Spleen (tissue), 11 donors: ENCODE data around the gene ZNF581. TPM values are rescaled to one million over a fixed set of nuclear protein-coding genes. Genes with fewer than 3 reads are reported as not detected.

ENCODE experiments used
- DNase-seq: peaks from one replicate; pipeline ENCODE4 v3.0.0-alpha.2; 2020
- H3K27ac ChIP-seq, 8 donors: fragments of 200-600 bp; sonication (generic) in 7 of 8; 1 replicate in 4 of 8; 2 replicates in 4 of 8; pipeline versions ENCODE4 v1.5.0 to v1.8.0; 2016 to 2021; ENCODE audit warnings: inconsistent platforms in 4 of 8, mild to moderate bottlenecking in 4 of 8, moderate library complexity in 1 of 8
- H3K27me3 ChIP-seq, 7 donors: fragments of 200-600 bp; sonication (generic) in 6 of 7; replicated peaks in 1 of 7; 1 replicate in 4 of 7; 2 replicates in 3 of 7; pipeline versions ENCODE4 v1.5.0 to v1.8.0; 2016 to 2021; ENCODE audit warnings: inconsistent platforms in 3 of 7, mild to moderate bottlenecking in 1 of 7
- H3K36me3 ChIP-seq, 6 donors: fragments of 200-600 bp; sonication (generic) in 5 of 6; 1 replicate in 4 of 6; 2 replicates in 2 of 6; pipeline versions ENCODE4 v1.5.0 to v1.8.0; 2016 to 2021; ENCODE audit warnings: inconsistent platforms in 2 of 6
- H3K4me1 ChIP-seq, 6 donors: fragments of 200-600 bp; sonication (generic) in 5 of 6; 1 replicate in 3 of 6; 2 replicates in 3 of 6; pipeline versions ENCODE4 v1.5.0 to v1.8.0; 2016 to 2021; ENCODE audit warnings: inconsistent platforms in 3 of 6
- H3K4me3 ChIP-seq, 8 donors: fragments of 200-600 bp; sonication (generic) in 7 of 8; 1 replicate in 4 of 8; 2 replicates in 4 of 8; pipeline versions ENCODE4 v1.5.0 to v1.8.0; 2016 to 2021; ENCODE audit warnings: inconsistent platforms in 4 of 8, mild to moderate bottlenecking in 4 of 8, moderate library complexity in 2 of 8
- H3K9me3 ChIP-seq, 8 donors: fragments of 200-600 bp; sonication (generic) in 7 of 8; 1 replicate in 4 of 8; 2 replicates in 4 of 8; pipeline versions ENCODE4 v1.5.0 to v1.8.0; 2016 to 2021; ENCODE audit warnings: inconsistent platforms in 4 of 8
- CTCF ChIP-seq, 11 experiments: fragments of 200-600 bp in 7 of 11; fragments of 450-650 bp in 4 of 11; sonication (generic) in 4 of 11; IDR thresholded peaks in 8 of 11; conservative IDR thresholded peaks in 3 of 11; 1 replicate in 7 of 11; 2 replicates in 4 of 11; pipeline versions ENCODE4 v1.4.0 to v1.8.0; 2016 to 2021; ENCODE audit warnings: antibody characterized with exemption in 11 of 11, inconsistent platforms in 4 of 11, mild to moderate bottlenecking in 1 of 11
- POLR2A ChIP-seq, 3 donors: fragments of 450-650 bp; IDR thresholded peaks; one replicate each; pipeline ENCODE4 v1.5.1; 2017; ENCODE audit warnings: antibody characterized with exemption in 3 of 3, mild to moderate bottlenecking in 1 of 3
- POLR2AphosphoS5 ChIP-seq, 3 donors: sonication (generic); formaldehyde crosslinking; IDR thresholded peaks; one replicate each; pipeline ENCODE4 v1.5.1; 2017; ENCODE audit warnings: antibody characterized with exemption in 3 of 3
- WGBS, 5 donors: extraction: QIAGEN DNeasy Blood & Tissue Kit in 3 of 5; methylation state at CpG; one replicate each; pipeline versions ENCODE4 v1.1.5 to v1.1.7; 2013 to 2018; 5-methylcytosine and 5-hydroxymethylcytosine counted together
- intact Hi-C: fragments of 100-400 bp; cut with DNase I; formaldehyde crosslinking; loops from one replicate; pipeline ENCODE4 v1.15.0; 2023; ENCODE audit warnings: low total_unique reads
- polyA plus RNA-seq, 3 donors: library from polyadenylated mRNA; stranded (reverse); fragments of 200-250 nt; gene quantifications; one replicate each; pipeline ENCODE4 v1.2.1, GENCODE V29; 2013
- total RNA-seq, 7 donors: library from RNA; depleted of rRNA in 3 of 7; stranded (reverse); fragments of >200 nt in 3 of 7; fragmentation: NEBNext Ultra II Directional in 4 of 7; extraction: Animal tissue kit (Norgen Biotek cat#: 25700) in 4 of 7; gene quantifications; one replicate each; pipeline versions ENCODE4 v1.1.0 to v1.2.1, GENCODE V29; 2016 to 2021
- donor health status: healthy with polysubstance abuse.
- donor health status: DM: no; HTN: no; CAD: no; lungs with moderate emphysema.
- donor health status: DM: no; HTN: no; CAD: no.
- donor health status: Bipolar disorder and iron deficiency.
- donor health status: healthy.
- donor health status: DM: no; HTN: no; CAD: no.
- donor health status: DM: yes; HTN: yes; CAD: no.

Gene ZNF581
- total and polyA plus RNA-seq, 10 donors, result 21.4 to 46.5 (median 30.2) TPM

DNA sequence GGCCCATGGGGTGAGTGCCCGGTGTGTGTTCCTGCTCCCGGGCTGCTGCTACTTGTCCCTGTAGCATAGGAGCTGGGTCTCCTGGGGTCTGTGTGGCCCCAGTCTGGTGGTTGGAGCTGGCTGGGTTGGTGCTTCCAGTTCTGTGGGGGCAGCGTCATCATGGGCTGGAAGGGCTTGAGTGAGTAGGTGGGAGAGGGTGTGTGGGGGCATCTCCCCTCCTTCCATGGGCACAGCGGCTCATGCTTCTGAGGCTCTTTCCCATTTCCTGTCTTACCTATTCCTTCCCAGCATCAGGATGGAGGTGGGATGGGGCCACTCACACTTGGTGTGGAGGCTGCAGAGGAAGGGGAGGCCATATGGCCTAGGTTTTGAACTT, 23.5 kb downstream of the ZNF581 start:
- DNase-seq, result no peak
- no peaks in the 10 kb centered on the region for H3K27me3 ChIP-seq
- no peak overlapping the region for H3K27ac ChIP-seq
- H3K9me3 ChIP-seq, result no peaks in the 10 kb centered on the region
- TF ChIP-seq CTCF (IDR thresholded peaks at IDR 0.05 in 8 of 11, conservative IDR thresholded peaks at IDR 0.05 in 3 of 11) (no peak), POLR2AphosphoS5 (IDR thresholded peaks at IDR 0.05) (peak in 1 of 3 donors; percentile 12)
- H3K4me3 ChIP-seq, result no peak overlapping the region
- peaks cover 9 to 100% (median 89%) of the 10 kb centered on the region in 6 donors for H3K36me3 ChIP-seq
- H3K4me1 ChIP-seq, result peaks cover 7 to 85% (median 37%) of the 10 kb centered on the region in 6 donors
- 83 to 95% (median 92%) methylated on average over 4 of the region's 4 CpGs for WGBS, 5 donors
- intact Hi-C loops, result no loop called here

GRCh38 chr19:55667511-55667910, 24.1 kb downstream of the ZNF581 start:
- Histone ChIP-seq H3K36me3 (peaks cover 9 to 100% (median 88%) of the 10 kb centered on the region in 6 donors), H3K27ac (no peak overlapping the region), H3K9me3 (no peaks in the 10 kb centered on the region), H3K4me1 (peaks cover 7 to 87% (median 39%) of the 10 kb centered on the region in 6 donors), H3K27me3 (no peaks in the 10 kb centered on the region), H3K4me3 (no peak overlapping the region)
- TF ChIP-seq CTCF (IDR thresholded peaks at IDR 0.05 in 8 of 11, conservative IDR thresholded peaks at IDR 0.05 in 3 of 11) (no peak), POLR2A (IDR thresholded peaks at IDR 0.05) (no peak), POLR2AphosphoS5 (IDR thresholded peaks at IDR 0.05) (peak in 2 of 3 donors; percentile 39 to 56)
- intact Hi-C loops, result no loop called here
- no peak for DNase-seq
- 76 to 91% (median 87%) methylated on average over 12 of the region's 12 CpGs for WGBS, 5 donors

GRCh38 chr19:55667958-55668357, 24.5 kb downstream of the ZNF581 start:
- Histone ChIP-seq H3K36me3 (peaks cover 6 to 100% (median 86%) of the 10 kb centered on the region in 6 donors), H3K4me3 (no peak overlapping the region), H3K27ac (no peak overlapping the region), H3K4me1 (peaks cover 7 to 87% (median 41%) of the 10 kb centered on the region in 6 donors), H3K9me3 (no peaks in the 10 kb centered on the region), H3K27me3 (no peaks in the 10 kb centered on the region)
- TF ChIP-seq POLR2A (IDR thresholded peaks at IDR 0.05) (no peak), CTCF (IDR thresholded peaks at IDR 0.05 in 8 of 11, conservative IDR thresholded peaks at IDR 0.05 in 3 of 11) (no peak), POLR2AphosphoS5 (IDR thresholded peaks at IDR 0.05) (no peak)
- WGBS, 5 donors, result 59 to 79% (median 78%) methylated on average over 6 to 11 of the region's 11 CpGs
- no peak for DNase-seq
- intact Hi-C loops, result no loop called here

- H3K27ac ChIP-seq, result no peak overlapping the region
- no peak overlapping the region for H3K4me3 ChIP-seq
- no peaks in the 10 kb centered on the region for H3K9me3 ChIP-seq
- peaks cover 6 to 100% (median 84%) of the 10 kb centered on the region in 6 donors for H3K36me3 ChIP-seq
- DNase-seq, result no peak
- H3K4me1 ChIP-seq, result peaks cover 7 to 87% (median 45%) of the 10 kb centered on the region in 6 donors
- TF ChIP-seq CTCF (IDR thresholded peaks at IDR 0.05 in 8 of 11, conservative IDR thresholded peaks at IDR 0.05 in 3 of 11), result no peak
- TF ChIP-seq POLR2AphosphoS5 (IDR thresholded peaks at IDR 0.05), result peak in 1 of 3 donors; percentile 70
- 83 to 93% (median 86%) methylated on average over 29 to 30 of the region's 30 CpGs for WGBS, 5 donors
- no peaks in the 10 kb centered on the region for H3K27me3 ChIP-seq
- intact Hi-C loops, result no loop called here
Observed at GRCh38 chr19:55668603-55669348, 25.3 kb downstream of the ZNF581 start.
